Caco-2 (cell line): ENCODE results near the gene MAP3K15. TPM values are rescaled to one million over a fixed set of nuclear protein-coding genes. Genes with fewer than 3 reads are reported as not detected.

Experiments
- BruUV-seq: library from RNA; stranded (reverse); fragments of 400-500 nt; replicated peaks from 2 replicates; lab custom pipeline; 2021; lab: Mats Ljungman, UMichigan
- CTCF ChIA-PET: fragments of 300-600 bp; sonication (Branson Sonifier 250); formaldehyde crosslinking; loops from one replicate; lab custom pipeline; 2022; ENCODE audit warnings: antibody characterized with exemption; lab: Charles Lee
- POLR2A ChIA-PET: fragments of 300-600 bp; sonication (Branson Sonifier 250); formaldehyde crosslinking; loops from one replicate; lab custom pipeline; 2022; ENCODE audit warnings: antibody characterized with exemption; lab: Charles Lee
- DNase-seq, 2 experiments: peaks; one replicate each; pipeline versions ENCODE4 v3.0.0 to v3.0.0-alpha.2; 2020 to 2022
- H3K27me3 ChIP-seq: replicated peaks from 2 replicates; pipeline ENCODE4 v1.6.0; 2011; ENCODE audit warnings: low read length; ENCODE audit not compliant: control insufficient read depth, insufficient read depth
- H3K36me3 ChIP-seq: 2 replicates; pipeline ENCODE4 v1.5.1; 2011; ENCODE audit warnings: low read length; ENCODE audit not compliant: control insufficient read depth, insufficient read depth
- H3K4me1 ChIP-seq: fragments of 250-450 bp; sonication (Bioruptor Pico); 2 replicates; pipeline ENCODE4 v1.5.1; 2020; ENCODE audit warnings: mild to moderate bottlenecking
- H3K4me3 ChIP-seq: 2 replicates; pipeline ENCODE4 v1.5.1; 2011; ENCODE audit warnings: low read depth, mild to moderate bottlenecking, control low read depth, low read length
- H3K9me3 ChIP-seq: fragments of 250-450 bp; sonication (Bioruptor Pico); 2 replicates; pipeline ENCODE4 v1.5.1; 2020; ENCODE audit warnings: mild to moderate bottlenecking, moderate library complexity
- H3K27ac Mint-ChIP-seq: one replicate; pipeline ENCODE4 v1.8.0; 2022; ENCODE audit warnings: mixed read lengths; ENCODE audit not compliant: unreplicated experiment
- H3K27me3 Mint-ChIP-seq: one replicate; pipeline ENCODE4 v1.8.0; 2022; ENCODE audit warnings: mixed read lengths; ENCODE audit not compliant: insufficient read depth, unreplicated experiment
- H3K36me3 Mint-ChIP-seq: one replicate; pipeline ENCODE4 v1.8.0; 2022; ENCODE audit warnings: mild to moderate bottlenecking, mixed read lengths; ENCODE audit not compliant: insufficient read depth, unreplicated experiment
- H3K4me1 Mint-ChIP-seq: one replicate; pipeline ENCODE4 v1.8.0; 2022; ENCODE audit warnings: low read depth, mixed read lengths; ENCODE audit not compliant: unreplicated experiment
- H3K4me3 Mint-ChIP-seq: one replicate; pipeline ENCODE4 v1.8.0; 2022; ENCODE audit warnings: mild to moderate bottlenecking, moderate library complexity, mixed read lengths; ENCODE audit not compliant: unreplicated experiment
- H3K9me3 Mint-ChIP-seq: one replicate; pipeline ENCODE4 v1.8.0; 2022; ENCODE audit warnings: mixed read lengths; ENCODE audit not compliant: unreplicated experiment
- CTCF ChIP-seq, 2 experiments: fragments of 200-600 bp in 1 of 2; IDR thresholded peaks; 1 replicate in 1 of 2; 2 replicates in 1 of 2; pipeline versions ENCODE4 v1.5.1 to v1.8.0; 2011 to 2022; ENCODE audit warnings: antibody characterized with exemption in 1 of 2, control low read depth in 1 of 2, inconsistent platforms in 1 of 2, low read depth in 1 of 2, low read length in 1 of 2, mild to moderate bottlenecking in 1 of 2, moderate library complexity in 1 of 2; ENCODE audit not compliant: insufficient read depth in 1 of 2, severe bottlenecking in 1 of 2, unreplicated experiment in 1 of 2
- intact Hi-C: fragments of 100-400 bp; cut with micrococcal nuclease; formaldehyde crosslinking; loops from one replicate; pipeline ENCODE4 v1.10.0; 2022; ENCODE audit not compliant: unreplicated experiment
- total RNA-seq: library from RNA; stranded (reverse); gene quantifications from 2 replicates; pipeline ENCODE4 v1.2.3, GENCODE V29; 2022

MAP3K15 gene
- total RNA-seq, 1 experiment from 2014 or later = 1.3 TPM

GRCh38 chrX:19373351-19373891 lies 141.9 kb downstream of the MAP3K15 start:
- TF ChIP-seq CTCF (IDR thresholded peaks at IDR 0.05; ENCODE audit: insufficient read depth in 1 of 2, low read depth in 1 of 2, low read length in 1 of 2, severe bottlenecking in 1 of 2, unreplicated experiment in 1 of 2) = no peak
- no peaks in the 10 kb centered on the region for H3K36me3 ChIP-seq
- intact Hi-C loops = loop anchor here (5.0 kb wide), 1 partner anchor 514 kb away; the partner anchor contains the start of gene SH3KBP1
- CTCF ChIA-PET = no interaction called here
- no peaks in the 10 kb centered on the region for H3K27me3 ChIP-seq
- BruUV-seq = no TSS peak
- no peak overlapping the region for H3K27ac Mint-ChIP-seq
- no peaks in the 10 kb centered on the region for H3K36me3 Mint-ChIP-seq
- H3K9me3 ChIP-seq = no peaks in the 10 kb centered on the region
- no peak for DNase-seq
- H3K9me3 Mint-ChIP-seq = no peaks in the 10 kb centered on the region
- H3K4me3 ChIP-seq = no peak overlapping the region
- H3K4me3 Mint-ChIP-seq = no peak overlapping the region
- no peaks in the 10 kb centered on the region for H3K4me1 ChIP-seq
- H3K27me3 Mint-ChIP-seq = no peaks in the 10 kb centered on the region
- POLR2A ChIA-PET = no interaction called here
- H3K4me1 Mint-ChIP-seq = no peaks in the 10 kb centered on the region

DNA sequence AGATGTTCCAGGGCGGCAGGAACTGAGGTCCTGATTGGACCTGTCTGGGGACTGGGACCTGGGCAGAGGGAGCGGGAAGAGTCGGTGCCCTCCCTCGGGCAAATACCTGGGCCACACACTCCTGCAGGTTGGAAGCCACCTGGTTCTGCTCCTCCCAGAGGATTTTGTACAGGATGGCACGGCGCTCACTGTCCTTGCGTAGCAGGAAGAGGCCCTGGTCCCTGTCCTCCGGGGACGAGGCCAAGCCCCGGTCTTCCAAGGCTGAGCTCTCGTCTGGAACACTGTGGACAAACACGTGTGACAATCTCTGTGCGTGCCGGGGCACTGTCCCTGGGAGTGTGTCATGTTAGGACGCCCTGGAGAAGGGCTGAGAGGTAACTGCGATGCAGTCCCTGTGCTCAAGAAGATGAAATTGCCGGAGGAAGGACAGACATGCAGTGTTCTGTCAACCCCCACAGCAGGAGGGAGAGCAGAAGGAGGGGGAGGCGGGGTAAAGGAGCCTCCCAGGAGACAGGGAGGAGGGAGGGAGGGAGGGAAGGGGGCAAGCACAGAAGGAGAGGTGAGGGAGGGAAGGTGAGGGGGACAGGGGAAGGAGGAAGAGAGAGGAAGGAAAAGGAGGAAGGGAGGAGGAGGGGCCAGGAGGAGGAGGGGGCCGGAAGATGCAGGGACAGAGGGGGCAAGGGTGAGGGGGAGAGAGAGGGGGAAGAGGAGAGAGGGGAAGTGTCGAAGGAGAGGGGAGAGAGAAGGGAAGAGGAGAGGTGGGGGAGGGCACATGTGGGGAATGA lies 142.6 kb downstream of the MAP3K15 start:
- intact Hi-C loops = loop anchor here (1.0 to 5.0 kb wide), 3 partner anchors 143 to 515 kb away; partner anchors contain the start of genes MAP3K15 and SH3KBP1
- POLR2A ChIA-PET = no interaction called here

More for the DNA sequence above, 142.6 kb downstream of the MAP3K15 start:
- Histone ChIP-seq H3K27me3 (no peaks in the 10 kb centered on the region), H3K4me1 (no peaks in the 10 kb centered on the region), H3K4me3 (peak overlapping the region; percentile 26), H3K9me3 (no peaks in the 10 kb centered on the region), H3K36me3 (no peaks in the 10 kb centered on the region)
- CTCF ChIA-PET = interaction anchor here (1.1 to 1.5 kb wide), 2 partner anchors 163 to 516 kb away, joined by 5 to 10 read pairs; no protein-coding TSS in a partner anchor
- H3K27ac Mint-ChIP-seq = peak overlapping the region; percentile 24
- BruUV-seq = no TSS peak
- DNase-seq = no peak
- no peaks in the 10 kb centered on the region for H3K27me3 Mint-ChIP-seq
- peak overlapping the region; percentile 63 for H3K4me3 Mint-ChIP-seq
- no peak for TF ChIP-seq CTCF (IDR thresholded peaks at IDR 0.05; ENCODE audit: insufficient read depth in 1 of 2, low read depth in 1 of 2, low read length in 1 of 2, severe bottlenecking in 1 of 2, unreplicated experiment in 1 of 2)
- H3K36me3 Mint-ChIP-seq = no peaks in the 10 kb centered on the region
- H3K4me1 Mint-ChIP-seq = no peaks in the 10 kb centered on the region
- H3K9me3 Mint-ChIP-seq = no peaks in the 10 kb centered on the region
